T-helper 17 cell (primary cell): ENCODE measurements around the gene PTPRR. TPM values are rescaled to one million over a fixed set of nuclear protein-coding genes. Genes with fewer than 3 reads are reported as not detected.

Experiments
- ATAC-seq: fragments of 150-1000 bp; cut with Tn5 transposase; 2 replicates; pipeline ENCODE4 v1.10.0; 2021; ENCODE audit warnings: mild to moderate bottlenecking, moderate library complexity
- DNase-seq, 3 donors: peaks; one replicate each; pipeline versions ENCODE4 v3.0.0 to v3.0.0-alpha.2; 2020 to 2021
- H3K9me3 ChIP-seq: one replicate; pipeline ENCODE4 v1.7.0; 2013; ENCODE audit warnings: low read length, mild to moderate bottlenecking; ENCODE audit not compliant: control insufficient read depth, poor library complexity, severe bottlenecking
- H3K27ac Mint-ChIP-seq: one replicate; pipeline ENCODE4 v1.8.0; 2022; ENCODE audit warnings: mild to moderate bottlenecking, moderate library complexity, mixed read lengths
- H3K27me3 Mint-ChIP-seq: one replicate; pipeline ENCODE4 v1.8.0; 2022; ENCODE audit warnings: mixed read lengths
- H3K36me3 Mint-ChIP-seq: one replicate; pipeline ENCODE4 v1.8.0; 2022; ENCODE audit warnings: low read depth, mixed read lengths
- H3K4me1 Mint-ChIP-seq: one replicate; pipeline ENCODE4 v1.8.0; 2022; ENCODE audit warnings: mild to moderate bottlenecking, mixed read lengths
- H3K4me3 Mint-ChIP-seq: one replicate; pipeline ENCODE4 v1.8.0; 2022; ENCODE audit warnings: mild to moderate bottlenecking, moderate library complexity, mixed read lengths
- total RNA-seq, 4 donors: library from RNA in 2 of 4; stranded (reverse) in 2 of 4; gene quantifications; one replicate each; pipeline ENCODE4 v1.2.3 and lab custom pipeline; 2022 to 2026

The PTPRR gene
- total RNA-seq, 2 donors from 2014 or later, result not detected

- no peaks in the 10 kb centered on the region for H3K36me3 Mint-ChIP-seq
- H3K4me1 Mint-ChIP-seq, result no peaks in the 10 kb centered on the region
- H3K9me3 ChIP-seq, result no peaks in the 10 kb centered on the region
- ATAC-seq, result no peak
- H3K27me3 Mint-ChIP-seq, result peaks cover 7% of the 10 kb centered on the region
- DNase-seq, result no peak
- no peak overlapping the region for H3K27ac Mint-ChIP-seq
- no peak overlapping the region for H3K4me3 Mint-ChIP-seq
Measured at GRCh38 chr12:70788774-70789173, 131.8 kb downstream of the PTPRR start.

- Mint-ChIP-seq H3K4me1 (no peaks in the 10 kb centered on the region), H3K27me3 (peaks cover 7% of the 10 kb centered on the region), H3K27ac (no peak overlapping the region), H3K36me3 (no peaks in the 10 kb centered on the region), H3K4me3 (no peak overlapping the region)
- DNase-seq (no peak), ATAC-seq (no peak)
- no peaks in the 10 kb centered on the region for H3K9me3 ChIP-seq
Measured at GRCh38 chr12:70787612-70788011, 132.9 kb downstream of the PTPRR start.

- Mint-ChIP-seq H3K27me3 (peaks cover 7% of the 10 kb centered on the region), H3K4me3 (no peak overlapping the region), H3K36me3 (no peaks in the 10 kb centered on the region), H3K4me1 (no peaks in the 10 kb centered on the region), H3K27ac (no peak overlapping the region)
- DNase-seq (no peak), ATAC-seq (no peak)
- no peaks in the 10 kb centered on the region for H3K9me3 ChIP-seq
Measured at GRCh38 chr12:70785896-70786295, 134.6 kb downstream of the PTPRR start.

GRCh38 chr12:70784042-70784668, 136.4 kb downstream of the PTPRR start:
- no peak overlapping the region for H3K27ac Mint-ChIP-seq
- no peaks in the 10 kb centered on the region for H3K9me3 ChIP-seq
- H3K36me3 Mint-ChIP-seq, result no peaks in the 10 kb centered on the region
- no peaks in the 10 kb centered on the region for H3K4me1 Mint-ChIP-seq
- H3K27me3 Mint-ChIP-seq, result peaks cover 7% of the 10 kb centered on the region
- ATAC-seq (no peak), DNase-seq (no peak)
- no peak overlapping the region for H3K4me3 Mint-ChIP-seq

- Mint-ChIP-seq H3K27ac (no peak overlapping the region), H3K36me3 (no peaks in the 10 kb centered on the region), H3K4me1 (no peaks in the 10 kb centered on the region), H3K27me3 (peaks cover 7% of the 10 kb centered on the region), H3K4me3 (no peak overlapping the region)
- ATAC-seq (no peak), DNase-seq (no peak)
- no peaks in the 10 kb centered on the region for H3K9me3 ChIP-seq
Measured at GRCh38 chr12:70783455-70783854, 137.1 kb downstream of the PTPRR start.

GRCh38 chr12:70779250-70779649, 141.3 kb downstream of the PTPRR start:
- Mint-ChIP-seq H3K4me3 (no peak overlapping the region), H3K4me1 (no peaks in the 10 kb centered on the region), H3K27ac (no peak overlapping the region), H3K36me3 (no peaks in the 10 kb centered on the region), H3K27me3 (peaks cover under 1% of the 10 kb centered on the region)
- no peaks in the 10 kb centered on the region for H3K9me3 ChIP-seq
- DNase-seq, result no peak
- ATAC-seq, result no peak

GRCh38 chr12:70774055-70774454, 146.5 kb downstream of the PTPRR start:
- no peaks in the 10 kb centered on the region for H3K4me1 Mint-ChIP-seq

GRCh38 chr12:70772836-70773235, 147.7 kb downstream of the PTPRR start:
- ATAC-seq, result no peak

More at GRCh38 chr12:70774055-70774454, 146.5 kb downstream of the PTPRR start:
- Mint-ChIP-seq H3K36me3 (no peaks in the 10 kb centered on the region), H3K27me3 (no peaks in the 10 kb centered on the region), H3K27ac (no peak overlapping the region), H3K4me3 (no peak overlapping the region)
- ATAC-seq (no peak), DNase-seq (no peak)
- H3K9me3 ChIP-seq, result no peaks in the 10 kb centered on the region

GRCh38 chr12:70771581-70771980, 149.0 kb downstream of the PTPRR start:
- ATAC-seq (no peak), DNase-seq (no peak)
- no peaks in the 10 kb centered on the region for H3K27me3 Mint-ChIP-seq
- H3K27ac Mint-ChIP-seq, result no peak overlapping the region
- no peaks in the 10 kb centered on the region for H3K9me3 ChIP-seq
- no peak overlapping the region for H3K4me3 Mint-ChIP-seq
- H3K4me1 Mint-ChIP-seq, result no peaks in the 10 kb centered on the region
- H3K36me3 Mint-ChIP-seq, result no peaks in the 10 kb centered on the region

More at GRCh38 chr12:70772836-70773235, 147.7 kb downstream of the PTPRR start:
- no peaks in the 10 kb centered on the region for H3K36me3 Mint-ChIP-seq
- H3K4me3 Mint-ChIP-seq, result no peak overlapping the region
- H3K9me3 ChIP-seq, result no peaks in the 10 kb centered on the region
- no peak overlapping the region for H3K27ac Mint-ChIP-seq
- H3K4me1 Mint-ChIP-seq, result no peaks in the 10 kb centered on the region
- DNase-seq, result no peak
- no peaks in the 10 kb centered on the region for H3K27me3 Mint-ChIP-seq

- Mint-ChIP-seq H3K27ac (no peak overlapping the region), H3K4me1 (no peaks in the 10 kb centered on the region), H3K4me3 (no peak overlapping the region), H3K27me3 (peaks cover 4% of the 10 kb centered on the region), H3K36me3 (no peaks in the 10 kb centered on the region)
- ATAC-seq (no peak), DNase-seq (no peak)
- H3K9me3 ChIP-seq, result no peaks in the 10 kb centered on the region
Measured at GRCh38 chr12:70763666-70764065, 156.9 kb downstream of the PTPRR start.

GRCh38 chr12:70762000-70762399, 158.5 kb downstream of the PTPRR start:
- H3K27me3 Mint-ChIP-seq, result peaks cover 4% of the 10 kb centered on the region

GRCh38 chr12:70759161-70759918, 161.2 kb downstream of the PTPRR start:
- peak overlapping the region; percentile 2 for H3K4me3 Mint-ChIP-seq
- DNase-seq (no peak), ATAC-seq (no peak)
- H3K27ac Mint-ChIP-seq, result no peak overlapping the region
- peaks cover 8% of the 10 kb centered on the region for H3K27me3 Mint-ChIP-seq
- no peaks in the 10 kb centered on the region for H3K9me3 ChIP-seq
- H3K4me1 Mint-ChIP-seq, result no peaks in the 10 kb centered on the region
- no peaks in the 10 kb centered on the region for H3K36me3 Mint-ChIP-seq

More at GRCh38 chr12:70762000-70762399, 158.5 kb downstream of the PTPRR start:
- H3K27ac Mint-ChIP-seq, result no peak overlapping the region
- H3K36me3 Mint-ChIP-seq, result no peaks in the 10 kb centered on the region
- ATAC-seq, result no peak
- H3K9me3 ChIP-seq, result no peaks in the 10 kb centered on the region
- no peaks in the 10 kb centered on the region for H3K4me1 Mint-ChIP-seq
- H3K4me3 Mint-ChIP-seq, result no peak overlapping the region
- no peak for DNase-seq

GRCh38 chr12:70758494-70758845, 162.1 kb downstream of the PTPRR start:
- no peaks in the 10 kb centered on the region for H3K9me3 ChIP-seq
- Mint-ChIP-seq H3K36me3 (no peaks in the 10 kb centered on the region), H3K27me3 (peaks cover 15% of the 10 kb centered on the region), H3K4me3 (no peak overlapping the region), H3K27ac (no peak overlapping the region), H3K4me1 (no peaks in the 10 kb centered on the region)
- DNase-seq (no peak), ATAC-seq (no peak)
